ENCODE measurements around the gene UBQLN4.

DNA sequence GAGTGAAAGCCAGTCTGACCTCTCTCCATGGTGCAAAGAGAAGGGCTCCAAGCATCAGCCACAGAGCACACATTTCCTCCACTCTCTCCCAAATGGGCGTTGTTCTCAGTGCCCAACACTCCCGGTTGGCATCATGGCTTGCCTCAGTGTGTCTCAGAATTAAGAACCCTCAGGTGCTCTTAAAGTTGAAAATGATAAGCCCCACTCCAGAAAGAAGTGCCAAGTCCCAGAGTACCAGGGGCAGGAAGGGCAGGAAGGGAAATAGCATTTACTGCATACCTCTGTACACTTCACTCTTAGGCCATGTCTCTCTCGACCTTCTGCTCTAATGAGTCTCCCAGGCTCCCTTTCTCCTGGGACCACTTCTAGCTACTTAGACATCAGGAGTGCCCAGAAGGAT, 60.0 kb downstream of the UBQLN4 start:
- TF ChIP-seq SMC3 (IDR thresholded peaks at IDR 0.05; ENCODE audit: low read depth, low read length): no peak
- TF ChIP-seq, protein P1, sequence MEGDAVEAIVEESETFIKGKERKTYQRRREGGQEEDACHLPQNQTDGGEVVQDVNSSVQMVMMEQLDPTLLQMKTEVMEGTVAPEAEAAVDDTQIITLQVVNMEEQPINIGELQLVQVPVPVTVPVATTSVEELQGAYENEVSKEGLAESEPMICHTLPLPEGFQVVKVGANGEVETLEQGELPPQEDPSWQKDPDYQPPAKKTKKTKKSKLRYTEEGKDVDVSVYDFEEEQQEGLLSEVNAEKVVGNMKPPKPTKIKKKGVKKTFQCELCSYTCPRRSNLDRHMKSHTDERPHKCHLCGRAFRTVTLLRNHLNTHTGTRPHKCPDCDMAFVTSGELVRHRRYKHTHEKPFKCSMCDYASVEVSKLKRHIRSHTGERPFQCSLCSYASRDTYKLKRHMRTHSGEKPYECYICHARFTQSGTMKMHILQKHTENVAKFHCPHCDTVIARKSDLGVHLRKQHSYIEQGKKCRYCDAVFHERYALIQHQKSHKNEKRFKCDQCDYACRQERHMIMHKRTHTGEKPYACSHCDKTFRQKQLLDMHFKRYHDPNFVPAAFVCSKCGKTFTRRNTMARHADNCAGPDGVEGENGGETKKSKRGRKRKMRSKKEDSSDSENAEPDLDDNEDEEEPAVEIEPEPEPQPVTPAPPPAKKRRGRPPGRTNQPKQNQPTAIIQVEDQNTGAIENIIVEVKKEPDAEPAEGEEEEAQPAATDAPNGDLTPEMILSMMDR (IDR thresholded peaks at IDR 0.05): no peak
- no peak for TF ChIP-seq FOXM1 (IDR thresholded peaks at IDR 0.05; ENCODE audit: low read depth)
- no peak for TF ChIP-seq NFIC (IDR thresholded peaks at IDR 0.05; ENCODE audit: borderline replicate concordance)
- TF ChIP-seq FOSL2 (IDR thresholded peaks at IDR 0.05; ENCODE audit: borderline replicate concordance, low read depth): no peak
- TF ChIP-seq RFX5 (IDR thresholded peaks at IDR 0.05; ENCODE audit: low read length): no peak
- TF ChIP-seq SIN3A (IDR thresholded peaks at IDR 0.05; ENCODE audit: borderline replicate concordance, low read depth, low read length): no peak
- TF ChIP-seq POLR2AphosphoS5 (IDR thresholded peaks at IDR 0.05; ENCODE audit: low read depth, low read length): no peak
- TF ChIP-seq, protein P2, sequence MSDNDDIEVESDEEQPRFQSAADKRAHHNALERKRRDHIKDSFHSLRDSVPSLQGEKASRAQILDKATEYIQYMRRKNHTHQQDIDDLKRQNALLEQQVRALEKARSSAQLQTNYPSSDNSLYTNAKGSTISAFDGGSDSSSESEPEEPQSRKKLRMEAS (IDR thresholded peaks at IDR 0.05; ENCODE audit: low read depth): no peak
- no peak for TF ChIP-seq GATA2 (CRISPR knock-in tag; IDR thresholded peaks at IDR 0.05)
